HuH-7 (cell line): ENCODE results near the gene LYRM4.

Experiments used
- DNase-seq: peaks from one replicate; pipeline ENCODE4 v3.0.0; 2011; ENCODE audit warnings: low spot score

LYRM4 gene

DNA sequence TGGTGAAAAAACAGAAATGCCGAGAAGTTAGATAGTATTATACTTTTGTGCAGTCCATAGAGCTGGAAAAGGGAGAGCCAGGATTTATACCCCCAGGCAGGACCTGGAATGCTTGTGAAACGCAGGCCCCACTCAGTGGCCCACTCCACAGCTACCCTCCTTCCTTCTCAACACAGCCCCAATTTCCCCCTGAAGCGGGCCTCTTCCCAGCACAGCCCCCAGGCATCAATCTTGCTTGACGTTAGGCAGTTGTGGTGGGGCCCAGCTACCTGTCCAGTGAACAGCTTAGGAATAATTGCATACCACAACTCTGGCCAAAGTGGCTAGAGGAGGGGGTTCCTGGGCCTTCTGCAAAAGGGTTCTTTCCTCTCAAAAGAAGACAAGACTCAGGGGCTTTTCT is 114.4 kb downstream of the LYRM4 start:
- DNase-seq, result no peak

DNA sequence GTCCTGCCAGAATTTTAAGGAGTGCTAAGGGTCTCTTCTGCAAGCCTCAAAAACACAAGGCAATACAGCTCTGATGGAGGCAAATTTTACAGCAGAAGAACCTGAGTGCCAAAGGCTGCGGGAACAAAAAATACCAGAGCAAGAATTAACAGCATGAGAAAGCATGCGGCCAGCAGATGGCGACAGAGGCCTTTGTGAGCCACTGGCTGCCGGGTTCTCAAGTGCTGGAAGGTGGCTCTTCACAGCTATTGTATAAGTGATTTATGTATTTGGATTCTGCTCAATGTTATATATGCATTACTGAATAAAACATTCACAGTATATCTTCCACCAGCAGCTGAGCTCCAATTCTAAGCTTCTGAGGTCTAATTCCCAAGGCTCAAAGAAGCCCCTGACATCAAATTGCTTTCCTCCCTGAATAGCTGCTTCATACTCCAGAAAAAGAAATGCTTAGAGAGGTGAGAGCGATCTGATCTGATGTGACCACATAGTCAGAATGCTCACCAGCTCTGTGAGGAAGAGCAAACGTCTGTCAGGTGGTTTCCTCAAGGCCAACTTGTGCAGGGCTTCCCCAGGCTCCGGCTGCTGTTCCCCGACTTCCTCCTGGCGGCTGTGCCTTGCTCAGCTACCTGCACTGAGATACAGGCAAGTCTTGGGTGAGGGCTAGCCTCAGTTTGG is 117.0 kb downstream of the LYRM4 start:
- peak; percentile 56 for DNase-seq

DNA sequence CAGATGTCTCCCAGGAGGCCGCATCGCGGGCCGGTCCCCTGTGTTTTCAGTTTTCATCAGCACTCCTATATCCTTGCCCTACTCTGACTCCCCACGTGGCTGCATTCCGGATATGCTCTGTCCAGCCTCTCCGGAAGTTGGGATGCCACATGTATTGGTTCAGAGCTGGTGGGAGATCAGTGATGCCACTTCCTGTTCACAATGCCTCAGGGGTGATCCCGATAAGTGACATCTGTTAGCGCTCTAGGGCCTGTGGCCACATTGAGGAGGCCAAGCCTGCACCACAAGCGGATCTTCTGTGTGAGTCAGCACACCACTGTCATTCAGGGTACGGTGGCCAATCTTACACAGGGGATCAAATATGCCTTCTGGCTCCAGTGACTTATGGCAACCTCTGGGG is 117.8 kb downstream of the LYRM4 start:
- DNase-seq, result no peak

DNA sequence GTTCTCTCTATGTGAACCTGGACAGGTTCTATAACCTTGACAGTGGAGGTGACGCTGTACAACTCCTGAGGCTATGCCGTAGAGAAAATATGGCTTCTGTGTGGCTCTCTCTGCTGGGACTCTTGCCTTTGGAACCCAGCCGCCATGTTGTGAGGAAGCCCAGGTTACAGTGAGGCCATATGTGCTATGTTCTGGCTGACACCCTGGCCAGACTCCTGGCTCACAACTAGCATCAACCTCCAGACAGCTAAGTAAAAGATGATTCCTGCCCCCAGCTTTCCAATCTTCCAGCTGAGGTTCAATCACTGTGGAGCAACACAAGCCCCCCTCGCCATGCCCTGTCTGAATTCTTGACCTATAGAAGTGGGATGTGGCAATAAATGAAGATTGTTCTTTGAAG is 118.6 kb downstream of the LYRM4 start:
- no peak for DNase-seq

DNA sequence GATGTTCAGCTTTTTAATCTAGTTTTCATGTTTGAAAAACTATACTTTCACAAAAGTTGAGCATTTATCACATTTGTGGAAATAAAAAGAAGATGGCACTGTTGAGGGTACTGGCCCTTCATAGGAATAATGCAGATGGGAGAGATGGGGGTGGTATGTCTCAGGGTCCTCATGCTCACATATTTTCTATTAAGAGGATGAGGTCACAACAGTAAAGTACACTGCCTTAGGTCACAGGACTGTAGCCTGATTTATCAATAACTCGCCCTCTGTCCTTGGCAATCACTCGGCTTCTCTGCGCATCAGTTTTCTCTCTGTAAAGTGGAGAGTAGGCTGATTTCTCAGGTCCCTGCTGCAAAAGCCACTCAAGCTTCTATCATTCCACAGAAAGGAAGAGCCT is 119.7 kb downstream of the LYRM4 start:
- no peak for DNase-seq

DNA sequence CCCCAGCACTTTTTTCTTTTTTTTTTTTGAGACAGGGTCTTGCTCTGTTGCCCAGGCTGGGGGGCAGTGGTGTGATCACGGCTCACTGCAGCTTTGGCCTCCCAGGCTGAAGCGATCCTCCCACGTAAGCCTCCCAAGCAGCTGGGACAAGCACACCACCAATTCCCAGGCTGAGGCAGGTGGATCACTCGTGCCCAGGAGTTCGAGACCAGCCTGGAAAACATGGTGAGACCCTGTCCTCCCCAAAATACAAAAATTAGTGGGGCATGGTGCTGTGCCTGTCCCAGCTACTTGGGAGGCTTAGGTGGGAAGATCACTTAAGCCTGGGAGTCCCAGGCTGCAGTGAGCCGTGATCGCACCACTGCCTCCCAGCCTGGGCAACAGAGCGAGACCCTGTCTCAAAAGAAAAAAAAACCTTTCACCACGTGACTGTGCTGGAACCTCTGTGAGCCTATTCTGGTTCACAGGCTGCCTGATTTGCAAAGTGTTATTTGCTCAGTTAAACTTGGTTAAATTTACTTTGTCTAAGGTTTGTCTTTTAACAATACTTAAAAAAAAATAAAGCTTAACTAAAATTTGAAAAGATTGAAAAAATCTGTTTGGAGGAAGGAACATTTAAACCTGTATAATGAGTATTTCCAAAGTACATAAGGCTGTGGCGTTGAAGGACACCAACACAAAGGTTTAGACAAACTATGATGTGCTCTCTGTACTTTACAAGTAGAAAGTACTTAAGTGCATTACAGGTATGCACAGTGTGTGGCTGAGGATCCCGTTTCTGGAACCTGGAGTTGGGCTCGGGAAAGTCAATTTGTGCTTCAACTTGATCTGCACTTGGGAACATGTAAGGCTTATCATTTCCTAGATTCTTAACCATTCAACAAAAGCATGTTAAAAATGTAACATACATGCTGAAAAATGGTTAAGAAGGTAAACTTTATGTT is 120.7 kb downstream of the LYRM4 start:
- DNase-seq, result no peak

DNA sequence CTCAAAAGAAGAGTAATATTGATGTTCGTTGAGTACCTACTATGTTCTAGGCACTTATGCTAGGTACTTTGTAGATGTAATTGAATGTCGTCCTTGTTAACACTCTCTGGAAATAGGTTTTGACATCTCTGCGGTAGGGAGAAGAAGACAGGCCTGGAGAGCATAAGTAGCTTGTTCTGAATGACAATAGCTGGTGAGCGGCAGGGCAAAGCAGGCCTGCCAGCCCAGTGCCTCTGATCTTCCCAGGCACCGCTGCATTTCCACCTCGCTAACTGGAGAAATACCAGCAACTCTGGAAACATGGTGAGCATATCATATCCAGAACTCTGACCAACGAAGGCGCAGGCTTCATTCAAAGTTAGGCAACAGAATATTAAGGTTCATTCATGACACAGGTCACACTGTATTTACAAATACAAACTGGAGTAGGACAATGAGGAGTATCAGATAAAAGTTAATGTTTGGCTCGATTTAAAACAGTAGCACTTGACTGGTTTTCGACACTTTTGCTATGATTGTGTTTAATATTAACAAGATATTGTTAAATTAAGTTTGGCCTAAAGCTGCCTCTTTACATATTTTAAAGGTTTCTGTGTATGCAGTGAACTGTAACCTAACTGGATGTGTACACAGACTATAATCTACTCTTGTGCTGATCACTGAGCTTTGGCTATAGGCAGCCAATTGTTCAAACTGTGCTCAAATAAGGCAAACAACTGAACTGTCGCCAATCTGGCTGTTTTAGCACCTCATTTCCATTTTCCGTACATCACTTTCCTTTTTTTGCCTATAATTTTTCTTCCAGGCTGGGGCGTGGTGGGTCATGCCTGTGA is 121.5 kb downstream of the LYRM4 start:
- DNase-seq, result no peak

DNA sequence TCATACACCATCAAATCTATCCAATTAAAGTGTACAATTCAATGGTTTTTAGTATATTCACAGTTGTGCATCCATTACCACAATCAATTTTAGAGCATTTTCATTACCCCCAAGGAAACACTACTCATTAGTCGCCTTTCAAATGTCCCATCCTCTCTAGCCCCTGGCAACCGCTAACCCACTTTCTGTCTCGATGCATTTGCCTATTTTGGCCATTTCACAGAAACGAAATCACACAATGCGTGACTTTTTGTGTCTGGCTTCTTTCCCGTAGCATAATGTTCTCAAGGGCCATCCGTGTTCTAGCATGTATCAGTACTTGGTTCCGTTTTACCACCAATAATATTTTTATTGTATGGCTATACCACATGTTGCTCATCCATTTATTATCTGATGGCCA is 123.9 kb downstream of the LYRM4 start:
- no peak for DNase-seq

DNA sequence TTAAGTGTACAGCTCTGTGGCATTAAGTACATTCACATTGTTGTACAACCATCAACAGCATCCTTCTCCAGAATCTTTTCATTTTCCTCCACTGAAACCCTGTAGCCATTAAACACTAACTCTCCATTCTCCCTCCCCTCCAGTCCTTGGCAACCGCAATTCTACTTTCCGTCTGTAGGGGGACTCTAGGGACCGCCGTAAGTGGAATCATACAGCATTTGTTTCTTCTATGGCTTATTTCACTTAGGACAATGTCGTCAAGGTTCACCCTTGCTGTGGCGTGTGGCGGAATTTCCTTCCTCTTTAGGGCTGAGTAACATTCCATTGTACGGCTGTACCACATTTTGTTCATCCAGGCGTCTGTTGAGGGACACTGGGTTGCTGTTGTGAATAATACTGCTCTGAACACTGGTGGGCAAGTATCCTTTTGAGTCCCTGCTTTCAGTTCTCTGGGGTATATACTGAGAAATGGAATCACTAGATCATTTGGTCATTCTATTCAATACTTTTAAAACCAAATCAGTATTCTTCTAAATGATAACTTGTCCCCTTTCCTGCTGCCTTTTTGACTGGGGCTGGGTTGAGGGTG is 124.9 kb downstream of the LYRM4 start:
- DNase-seq, result peak; percentile 20

DNA sequence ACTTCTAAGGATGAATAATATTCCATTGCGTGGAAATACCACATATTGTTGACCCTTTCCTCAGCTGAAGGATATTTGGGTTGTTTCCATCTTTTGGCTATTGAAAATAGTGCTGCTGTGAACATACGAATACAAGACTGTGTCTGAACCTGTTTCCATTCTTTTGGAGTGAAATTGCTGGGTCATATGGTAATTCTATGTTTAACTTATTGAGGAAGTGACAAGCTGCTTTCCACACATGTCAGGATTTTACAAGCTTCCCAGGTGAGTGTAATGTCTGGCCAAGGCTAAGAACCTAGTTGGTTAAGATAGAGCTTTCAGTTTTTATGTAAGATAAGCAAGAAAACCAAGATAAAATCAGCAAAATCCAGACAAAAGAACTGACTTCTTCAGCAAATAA is 126.8 kb downstream of the LYRM4 start:
- no peak for DNase-seq

DNA sequence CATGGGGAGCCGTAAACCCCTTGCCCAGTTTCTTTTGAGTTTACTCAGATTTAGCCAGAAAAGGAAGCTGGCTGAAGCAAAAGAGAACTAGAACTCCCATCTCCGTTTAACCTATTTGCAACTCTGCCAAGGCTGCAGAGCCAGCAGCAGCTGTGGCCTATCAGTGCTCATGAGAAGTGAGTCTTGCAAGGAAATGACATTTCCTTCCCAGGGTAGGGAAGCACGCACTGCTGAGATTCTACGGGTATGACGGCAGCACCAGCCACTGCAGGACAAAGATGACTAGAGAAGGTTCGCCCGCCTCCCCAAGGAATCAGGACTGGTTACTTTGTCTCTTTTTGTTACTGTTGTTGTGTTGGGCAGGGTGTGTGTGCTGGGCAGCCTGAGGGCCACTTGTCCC is 128.0 kb downstream of the LYRM4 start:
- DNase-seq, result no peak

DNA sequence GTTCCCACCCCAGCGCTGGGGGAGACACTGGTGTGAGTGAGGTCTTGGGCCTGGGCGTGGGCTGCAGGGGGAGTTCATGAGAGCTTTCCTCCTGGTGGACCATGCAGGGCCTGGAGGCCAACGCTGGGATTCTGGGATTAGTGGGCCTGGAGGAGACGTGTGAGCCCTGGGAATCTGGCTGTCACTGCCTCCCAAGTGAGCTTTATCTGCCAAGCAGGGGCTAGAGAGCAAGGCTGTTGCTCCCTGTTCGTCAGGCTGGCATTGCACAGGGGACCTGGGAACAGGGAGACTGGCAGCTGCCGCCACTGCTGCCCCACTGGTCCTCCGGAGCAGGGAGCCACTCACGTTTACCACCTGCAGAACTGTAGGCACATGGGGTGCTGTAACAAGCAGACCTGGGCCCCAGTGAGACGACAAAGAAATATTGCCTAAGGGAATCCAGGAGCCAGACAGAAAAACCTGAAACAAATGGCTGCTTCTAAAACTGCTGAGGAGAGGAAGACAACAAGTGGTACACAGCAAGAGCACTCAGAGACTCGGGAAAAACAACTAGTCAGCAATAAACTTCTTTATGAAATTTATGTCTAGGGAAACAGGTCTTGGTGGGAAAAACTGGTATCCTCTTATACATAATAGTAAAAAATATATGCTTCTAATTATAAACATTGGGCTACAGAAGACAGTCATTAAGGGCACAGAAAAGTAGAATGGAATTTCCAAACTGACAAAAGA is 130.4 kb downstream of the LYRM4 start:
- no peak for DNase-seq

DNA sequence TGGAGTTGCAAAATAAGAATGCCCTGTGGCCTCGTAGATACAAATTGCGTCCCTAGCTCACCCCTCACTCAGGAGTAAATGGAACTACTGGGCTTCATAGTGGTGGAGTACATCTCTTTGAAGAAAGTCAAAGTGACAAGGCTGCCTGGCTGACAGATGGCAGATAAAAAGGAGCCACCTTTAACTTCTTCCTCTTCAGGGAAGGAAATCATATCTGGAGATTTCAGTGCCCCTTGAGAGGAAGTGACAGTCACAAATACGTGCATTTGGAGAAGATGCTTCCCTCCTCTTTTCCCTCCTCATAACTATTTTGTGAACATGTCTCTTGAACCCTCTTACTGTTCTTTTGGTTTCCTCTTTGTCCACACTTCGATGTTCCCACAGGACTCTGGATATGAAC is 132.4 kb downstream of the LYRM4 start:
- no peak for DNase-seq

DNA sequence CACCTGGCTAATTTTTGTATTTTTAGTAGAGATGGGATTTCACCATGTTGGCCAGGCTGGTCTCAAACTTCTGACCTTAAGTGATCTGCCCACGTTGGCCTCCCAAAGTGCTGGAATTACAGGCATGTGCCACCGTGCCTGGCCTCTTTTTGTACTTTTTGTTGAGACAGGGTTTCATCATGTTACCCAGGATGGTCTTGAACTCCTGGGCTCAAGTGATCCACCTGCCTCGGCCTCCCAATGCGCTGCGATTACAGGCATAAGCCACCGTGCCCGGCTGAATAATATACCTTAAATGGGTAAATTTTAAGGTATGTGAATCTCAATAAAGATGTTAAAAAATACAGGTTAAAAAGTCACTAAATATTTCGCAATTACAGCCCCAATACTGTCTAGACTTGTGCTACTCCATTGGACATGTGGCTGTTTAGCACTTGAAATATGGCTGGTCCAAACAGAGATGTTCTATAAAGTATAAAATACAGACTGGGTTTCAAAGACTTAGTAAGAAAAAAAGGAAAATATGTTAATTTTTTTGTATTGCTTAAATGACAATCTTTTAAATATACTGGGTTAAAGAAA is 133.6 kb downstream of the LYRM4 start:
- no peak for DNase-seq

DNA sequence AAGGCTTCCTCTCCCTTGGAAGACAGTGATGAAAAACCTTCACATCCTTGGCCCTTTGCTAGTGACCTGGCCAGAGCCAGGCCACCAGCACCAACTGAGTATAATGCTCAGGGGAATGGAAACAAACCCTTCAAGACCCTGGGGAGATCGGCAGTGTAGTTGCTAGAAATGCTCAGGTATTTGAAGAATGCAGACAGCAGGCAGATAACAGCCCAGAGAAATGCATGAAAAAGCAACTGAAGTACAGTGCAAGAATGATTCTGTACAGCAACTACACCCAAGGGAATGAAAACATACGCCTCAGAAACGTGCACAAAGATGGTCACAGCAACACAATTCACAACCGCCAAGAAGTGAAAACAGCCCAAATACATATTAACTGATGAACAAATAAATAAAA is 134.5 kb downstream of the LYRM4 start:
- DNase-seq, result no peak

DNA sequence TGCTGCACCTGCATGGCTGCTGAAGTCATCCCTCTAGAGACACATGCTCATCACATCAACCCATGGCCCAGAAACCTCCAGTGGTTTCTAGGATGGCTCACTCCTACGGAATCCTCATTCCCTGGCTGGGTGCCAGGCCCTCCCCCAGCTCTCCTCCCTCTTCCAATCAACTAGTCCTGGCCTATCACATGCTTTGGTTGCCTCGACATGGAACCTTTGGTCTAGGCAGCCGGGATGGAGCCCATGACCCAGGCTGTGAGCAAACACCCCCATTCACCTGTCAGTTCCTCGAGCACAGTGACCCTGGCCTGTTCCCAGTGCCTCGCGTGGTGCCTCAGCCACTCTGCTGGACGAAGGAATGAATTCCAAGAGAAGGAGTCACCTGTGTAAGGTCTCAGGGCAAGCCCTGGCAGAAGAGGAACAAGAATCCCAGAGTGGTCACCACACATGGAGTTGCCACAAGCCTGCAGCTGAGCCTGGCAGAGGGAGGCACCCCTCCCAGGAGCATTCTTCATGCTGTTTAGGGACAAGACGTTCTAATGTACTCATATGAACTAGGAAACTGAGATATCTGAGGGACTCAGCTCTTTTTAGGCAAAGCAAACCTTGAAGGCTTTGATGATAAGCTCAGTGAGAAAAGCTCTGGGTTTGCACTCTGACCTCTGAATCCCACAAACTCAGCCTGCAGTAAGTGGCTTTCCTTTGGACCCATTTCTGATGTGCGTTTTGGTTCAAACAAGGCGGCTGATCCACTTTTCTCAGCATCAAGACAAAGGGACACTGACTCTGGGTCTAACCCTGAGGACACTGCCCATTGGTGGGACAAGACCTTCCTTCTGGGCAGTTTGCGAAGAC is 135.4 kb downstream of the LYRM4 start:
- DNase-seq, result no peak

DNA sequence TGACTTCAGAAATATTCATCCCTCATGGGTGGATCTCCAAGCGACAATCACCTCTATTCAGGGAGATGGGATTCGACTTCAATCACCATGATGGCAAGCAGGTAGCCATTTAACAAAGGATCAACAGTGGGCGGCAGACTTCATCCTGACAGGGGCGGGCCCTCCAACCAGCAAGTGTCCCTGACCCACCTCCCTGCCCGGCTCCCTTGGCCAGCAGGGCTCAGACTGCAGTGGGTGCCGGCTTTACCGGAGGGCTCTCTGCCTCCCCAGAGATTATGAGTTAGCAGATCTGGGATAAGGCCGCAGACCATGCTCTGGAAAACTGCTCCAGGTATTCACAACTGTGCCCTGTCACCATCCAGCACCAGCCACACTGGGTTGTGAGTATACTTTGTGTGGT is 136.2 kb downstream of the LYRM4 start:
- DNase-seq, result no peak

DNA sequence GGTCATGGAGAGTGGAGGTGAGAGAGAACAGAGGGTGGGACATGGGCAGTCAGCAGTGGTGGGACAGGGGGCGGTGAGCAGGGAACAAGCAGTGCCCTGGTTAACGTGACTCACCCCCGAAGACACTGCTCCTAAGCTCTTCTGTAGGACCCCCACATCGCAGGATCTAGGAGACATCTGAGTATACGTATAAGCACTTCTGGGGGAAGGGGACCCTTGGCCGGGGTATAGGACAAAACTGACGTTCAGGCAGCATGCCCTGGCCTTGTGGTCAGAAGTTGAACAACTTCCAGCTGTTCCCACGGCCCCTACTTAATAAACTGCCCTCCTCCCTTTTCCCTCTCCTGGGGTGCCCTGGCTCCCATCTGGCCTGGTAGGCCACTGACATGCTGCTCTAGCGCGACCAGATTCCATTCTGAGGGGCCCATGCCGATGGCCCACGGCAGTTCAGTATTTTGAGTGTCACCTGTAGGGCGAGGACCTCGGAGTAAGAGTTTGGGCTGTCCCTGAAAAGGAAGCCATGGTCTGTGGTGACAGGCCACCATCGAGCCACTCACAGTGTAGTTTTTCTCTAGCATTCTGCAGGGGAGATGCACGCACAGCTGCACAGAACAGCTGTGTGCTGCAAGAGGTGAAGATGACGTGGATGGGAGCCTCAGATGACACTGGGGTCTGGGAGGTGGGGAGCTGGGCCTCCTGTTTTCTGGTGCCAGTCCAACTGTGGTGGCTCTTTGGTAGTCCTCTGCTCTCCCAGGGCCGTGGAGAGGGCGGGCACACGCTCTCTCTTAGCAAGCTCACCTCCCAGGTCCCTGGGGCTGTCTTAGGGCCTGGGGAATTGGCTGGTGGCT is 137.2 kb downstream of the LYRM4 start:
- no peak for DNase-seq

DNA sequence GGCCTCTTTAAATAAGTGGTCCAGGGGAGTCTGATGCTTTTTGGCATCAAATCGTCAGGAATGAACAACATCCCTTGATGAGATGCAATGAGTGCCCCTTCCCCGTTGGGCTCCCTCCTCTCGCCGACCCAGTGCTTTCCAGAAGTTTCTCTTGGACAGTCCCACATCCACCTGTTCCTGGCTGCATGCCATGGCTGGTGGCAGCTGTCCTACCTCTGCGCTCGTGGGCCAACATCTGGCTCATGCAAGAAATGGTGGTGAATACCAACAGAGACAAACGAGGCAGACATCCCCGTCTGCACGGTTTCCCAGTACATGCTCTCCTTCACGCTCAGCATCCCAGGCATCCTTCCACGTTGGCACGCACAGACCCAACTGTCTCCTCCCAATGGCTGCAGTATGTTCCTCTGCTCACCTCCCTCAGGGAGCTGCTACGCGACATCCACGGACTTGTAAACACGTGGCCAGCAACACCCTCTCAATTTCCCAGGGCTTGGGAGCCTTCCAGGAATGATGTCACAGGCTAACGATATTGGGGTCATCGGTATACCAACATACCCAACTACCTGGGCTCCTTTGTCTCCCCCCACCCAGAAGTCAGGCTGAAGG is 138.1 kb downstream of the LYRM4 start:
- DNase-seq, result no peak
